H1 (cell line): ENCODE data around the gene SERPINB6. TPM values are rescaled to one million over a fixed set of nuclear protein-coding genes. Genes with fewer than 3 reads are reported as not detected.

Source experiments
- CTCF ChIA-PET: fragments of 300-600 bp; sonication (Branson Sonifier 250); formaldehyde crosslinking; loops from one replicate; lab custom pipeline; 2021; ENCODE audit not compliant: partially characterized antibody; lab: Charles Lee
- POLR2A ChIA-PET: fragments of 300-600 bp; sonication (Branson Sonifier 250); formaldehyde crosslinking; loops from one replicate; lab custom pipeline; 2021; ENCODE audit warnings: inconsistent platforms; ENCODE audit not compliant: partially characterized antibody; lab: Charles Lee
- DNase-seq, 2 experiments: peaks; one replicate each; pipeline versions ENCODE4 v3.0.0 to v3.0.0-alpha.2; 2010 to 2022; ENCODE audit warnings: low spot score in 2 of 2, low read depth in 1 of 2, mixed read lengths in 1 of 2
- FAIRE-seq: peaks from 2 replicates; lab custom pipeline; 2011; peaks lifted over from hg19 to GRCh38; lab: Jason Lieb, UNC
- H2AFZ ChIP-seq: 2 replicates; pipeline ENCODE4 v1.8.1; 2012; ENCODE audit warnings: low read length, inconsistent platforms
- H2AK5ac ChIP-seq: 2 replicates; pipeline ENCODE4 v1.6.1; 2013; ENCODE audit warnings: low read depth, low read length
- H2BK120ac ChIP-seq: replicated peaks from 2 replicates; pipeline ENCODE3; 2013; ENCODE audit warnings: low read depth, low read length, inconsistent platforms
- H2BK12ac ChIP-seq: 2 replicates; pipeline ENCODE4 v1.6.1; 2013; ENCODE audit warnings: low read depth, low read length
- H2BK15ac ChIP-seq: 2 replicates; pipeline ENCODE4 v1.6.1; 2013; ENCODE audit warnings: low read length
- H2BK20ac ChIP-seq: 2 replicates; pipeline ENCODE4 v1.6.1; 2013; ENCODE audit warnings: low read length
- H2BK5ac ChIP-seq: 2 replicates; pipeline ENCODE4 v1.6.1; 2013; ENCODE audit warnings: low read depth, low read length
- H3K14ac ChIP-seq: 2 replicates; pipeline ENCODE4 v1.6.1; 2013; ENCODE audit warnings: inconsistent platforms; ENCODE audit not compliant: insufficient read length
- H3K18ac ChIP-seq: 2 replicates; pipeline ENCODE4 v1.6.1; 2013; ENCODE audit warnings: low read length; ENCODE audit errors: extremely low read depth
- H3K23ac ChIP-seq: 2 replicates; pipeline ENCODE4 v1.6.1; 2013; ENCODE audit warnings: inconsistent platforms; ENCODE audit not compliant: insufficient read length
- H3K23me2 ChIP-seq: 2 replicates; pipeline ENCODE4 v1.6.1; 2013; ENCODE audit warnings: low read depth, low read length
- H3K27ac ChIP-seq: 2 replicates; pipeline ENCODE4 v1.6.1; 2011; ENCODE audit warnings: low read depth, low read length, inconsistent platforms
- H3K27me3 ChIP-seq, 4 experiments: replicated peaks in 1 of 4; 1 replicate in 1 of 4; 2 replicates in 3 of 4; pipeline versions ENCODE4 v1.6.1 to v1.8.1; 2011 to 2013; ENCODE audit warnings: low read length in 3 of 4, mild to moderate bottlenecking in 3 of 4, inconsistent platforms in 2 of 4, mixed read lengths in 2 of 4, moderate library complexity in 1 of 4; ENCODE audit not compliant: control insufficient read depth in 3 of 4, insufficient read depth in 3 of 4; ENCODE audit errors: extremely low read depth in 1 of 4
- H3K36me3 ChIP-seq, 4 experiments: 2 replicates each; pipeline versions ENCODE4 v1.6.1 to v1.8.1; 2011 to 2013; ENCODE audit warnings: mild to moderate bottlenecking in 4 of 4, low read length in 3 of 4, moderate library complexity in 2 of 4, control low read depth in 1 of 4, inconsistent platforms in 1 of 4; ENCODE audit not compliant: insufficient read depth in 4 of 4, control insufficient read depth in 2 of 4
- H3K4ac ChIP-seq: replicated peaks from 2 replicates; pipeline ENCODE3; 2013; ENCODE audit warnings: low read length, low read depth, mixed read lengths, inconsistent platforms; ENCODE audit not compliant: insufficient read length
- H3K4me1 ChIP-seq, 4 experiments: replicated peaks in 1 of 4; 1 replicate in 1 of 4; 2 replicates in 3 of 4; pipeline versions ENCODE4 v1.6.1 to v1.8.1; 2011 to 2013; ENCODE audit warnings: low read length in 3 of 4, inconsistent platforms in 2 of 4, mixed read lengths in 1 of 4; ENCODE audit not compliant: insufficient read depth in 4 of 4, control insufficient read depth in 3 of 4
- H3K4me2 ChIP-seq, 2 experiments: 2 replicates each; pipeline versions ENCODE4 v1.6.1 to v1.8.1; 2011 to 2013; ENCODE audit warnings: low read depth in 2 of 2, low read length in 2 of 2, control low read depth in 1 of 2, inconsistent platforms in 1 of 2, mild to moderate bottlenecking in 1 of 2; ENCODE audit not compliant: insufficient read depth in 1 of 2
- H3K4me3 ChIP-seq, 4 experiments: fragments of 200-600, 300-600 bp in 1 of 4; sonication (generic), shearing (Covaris generic), sonication (Bioruptor Twin) in 1 of 4; 2 replicates each; pipeline versions ENCODE4 v1.5.1 to v1.8.1; 2011 to 2016; ENCODE audit warnings: low read length in 4 of 4, low read depth in 3 of 4, control low read depth in 2 of 4, inconsistent platforms in 2 of 4, mild to moderate bottlenecking in 2 of 4, mixed read lengths in 1 of 4, moderate library complexity in 1 of 4; ENCODE audit not compliant: insufficient read depth in 2 of 4; ENCODE audit errors: extremely low read depth in 1 of 4
- H3K56ac ChIP-seq: replicated peaks from 2 replicates; pipeline ENCODE3; 2013; ENCODE audit warnings: low read depth, mild to moderate bottlenecking, mixed read lengths, low read length, inconsistent platforms; ENCODE audit not compliant: insufficient read length
- H3K79me1 ChIP-seq: 2 replicates; pipeline ENCODE4 v1.6.1; 2013; ENCODE audit warnings: low read depth, low read length, control low read depth
- H3K79me2 ChIP-seq, 2 experiments: 2 replicates each; pipeline versions ENCODE4 v1.6.1 to v1.8.1; 2012 to 2013; ENCODE audit warnings: low read length in 2 of 2, mild to moderate bottlenecking in 2 of 2, inconsistent platforms in 1 of 2; ENCODE audit not compliant: insufficient read depth in 2 of 2, control insufficient read depth in 1 of 2
- H3K9ac ChIP-seq, 4 experiments: replicated peaks in 1 of 4; 1 replicate in 1 of 4; 2 replicates in 3 of 4; pipeline versions ENCODE4 v1.6.1 to v1.8.1; 2011 to 2013; ENCODE audit warnings: low read depth in 3 of 4, low read length in 3 of 4, control low read depth in 2 of 4, mild to moderate bottlenecking in 2 of 4, moderate library complexity in 2 of 4, inconsistent platforms in 1 of 4; ENCODE audit errors: extremely low read depth in 1 of 4
- H3K9me3 ChIP-seq, 2 experiments: 2 replicates each; pipeline versions ENCODE4 v1.6.1 to v1.8.1; 2012 to 2013; ENCODE audit warnings: mild to moderate bottlenecking in 2 of 2, moderate library complexity in 2 of 2, control low read depth in 1 of 2, inconsistent platforms in 1 of 2, low read depth in 1 of 2, low read length in 1 of 2, mixed read lengths in 1 of 2; ENCODE audit not compliant: insufficient read depth in 2 of 2
- H4K20me1 ChIP-seq, 2 experiments: replicated peaks in 1 of 2; 2 replicates each; pipeline versions ENCODE3 to v1.8.1; 2011 to 2013; ENCODE audit warnings: inconsistent platforms in 2 of 2, low read length in 2 of 2, mild to moderate bottlenecking in 1 of 2; ENCODE audit not compliant: insufficient read depth in 2 of 2, control insufficient read depth in 1 of 2
- H4K5ac ChIP-seq: 2 replicates; pipeline ENCODE4 v1.6.1; 2013; ENCODE audit warnings: low read length, low read depth, mixed read lengths, inconsistent platforms; ENCODE audit not compliant: insufficient read length
- H4K8ac ChIP-seq: 2 replicates; pipeline ENCODE4 v1.8.0; 2013; ENCODE audit warnings: mild to moderate bottlenecking, moderate library complexity, low read length, inconsistent platforms; ENCODE audit not compliant: insufficient read depth; ENCODE audit errors: extremely low read depth
- H4K91ac ChIP-seq: replicated peaks from 2 replicates; pipeline ENCODE3; 2013; ENCODE audit warnings: low read length, mixed read lengths, inconsistent platforms; ENCODE audit not compliant: insufficient read length
- ASH2L ChIP-seq: fragments of 200-600, 300-600 bp; sonication (generic); IDR thresholded peaks from one replicate; pipeline ENCODE4 v1.7.1; 2017; ENCODE audit warnings: low read length
- ATF3 ChIP-seq: IDR thresholded peaks from 2 replicates; pipeline ENCODE4 v1.6.1; 2011; ENCODE audit warnings: low read depth, mild to moderate bottlenecking, low read length; ENCODE audit not compliant: insufficient read depth
- CHD1 ChIP-seq: IDR thresholded peaks from 2 replicates; pipeline ENCODE4 v1.6.1; 2012; ENCODE audit warnings: low read depth, low read length, improper control_type of control experiment
- EP300 ChIP-seq, 2 experiments: IDR thresholded peaks; 1 replicate in 1 of 2; 2 replicates in 1 of 2; pipeline ENCODE4 v1.6.1; 2011 to 2012; ENCODE audit warnings: low read depth in 2 of 2, low read length in 2 of 2, mild to moderate bottlenecking in 2 of 2, borderline replicate concordance in 1 of 2, inconsistent platforms in 1 of 2, moderate library complexity in 1 of 2
- EZH2 ChIP-seq: fragments of 200-600 bp; sonication (generic); IDR thresholded peaks from 2 replicates; pipeline ENCODE4 v1.7.1; 2012; ENCODE audit warnings: low read depth, mild to moderate bottlenecking, moderate library complexity, low read length, inconsistent platforms; ENCODE audit not compliant: severe bottlenecking
- GTF2F1 ChIP-seq: IDR thresholded peaks from 2 replicates; pipeline ENCODE4 v1.6.1; 2012; ENCODE audit warnings: low read depth, low read length, improper control_type of control experiment, borderline replicate concordance
- JUN ChIP-seq: IDR thresholded peaks from 2 replicates; pipeline ENCODE4 v1.6.1; 2011; ENCODE audit warnings: low read depth, mild to moderate bottlenecking, improper control_type of control experiment, low read length
- JUND ChIP-seq: IDR thresholded peaks from 2 replicates; pipeline ENCODE4 v1.6.1; 2011; ENCODE audit warnings: mild to moderate bottlenecking, improper control_type of control experiment, low read length
- KDM4A ChIP-seq: IDR thresholded peaks from one replicate; pipeline ENCODE4 v1.7.1; 2012; ENCODE audit warnings: low read depth, mild to moderate bottlenecking, moderate library complexity, low read length, inconsistent platforms; ENCODE audit not compliant: severe bottlenecking
- NRF1 ChIP-seq: IDR thresholded peaks from 2 replicates; pipeline ENCODE4 v1.6.1; 2011; ENCODE audit warnings: mild to moderate bottlenecking, low read depth, low read length, improper control_type of control experiment
- RBBP5 ChIP-seq: IDR thresholded peaks from 2 replicates; pipeline ENCODE4 v1.7.1; 2012; ENCODE audit warnings: low read depth, mild to moderate bottlenecking, inconsistent platforms, low read length, moderate library complexity, borderline replicate concordance
- TAF7 ChIP-seq: optimal IDR thresholded peaks from 2 replicates; pipeline ENCODE3; 2011; ENCODE audit warnings: low read depth, mild to moderate bottlenecking, inconsistent platforms, low read length, moderate library complexity, borderline replicate concordance
- WGBS, 2 experiments: shearing (Covaris generic) in 1 of 2; methylation state at CpG; one replicate each; pipeline versions ENCODE4 v1.1.6 to v1.1.7; 2013 to 2015; ENCODE audit warnings: low lambda C conversion rate in 2 of 2, mixed read lengths in 2 of 2, inconsistent platforms in 1 of 2, low coverage in 1 of 2, missing lambda C conversion rate in 1 of 2; ENCODE audit not compliant: insufficient replicate concordance in 2 of 2, insufficient coverage in 1 of 2, insufficient read length in 1 of 2; ENCODE audit errors: extremely low coverage in 1 of 2, missing lambda C conversion rate in 1 of 2; 5-methylcytosine and 5-hydroxymethylcytosine counted together
- polyA plus RNA-seq, 7 experiments: library from polyadenylated mRNA; depleted of rRNA in 3 of 7; stranded (reverse) in 5 of 7; unstranded in 2 of 7; fragments of >200 nt in 5 of 7; fragments of 200-250 nt in 2 of 7; gene quantifications; 1 replicate in 5 of 7; 2 replicates in 1 of 7; 4 replicates in 1 of 7; pipeline versions ENCODE4 v1.2.1 to v1.2.3, GENCODE V29; 2011 to 2013; ENCODE audit warnings: missing spikeins in 2 of 7, mixed read lengths in 2 of 7
- total RNA-seq: library from RNA; stranded (reverse); fragmentation: NEBNext Ultra II Directional; extraction: Animal tissue kit (Norgen Biotek cat#: 25700); gene quantifications from 2 replicates; pipeline ENCODE4 v1.2.1, GENCODE V29; 2021

SERPINB6 gene
- total and polyA plus RNA-seq, 2 of the 8 experiments (the other 6 are each of a cell fraction or from before 2014, with no cell fraction given) = 27.2 to 29.4 TPM

GRCh38 chr6:3015144-3015543 is 43.8 kb upstream of the SERPINB6 start:
- Histone ChIP-seq H3K4ac (no peak overlapping the region), H3K14ac (no peak overlapping the region), H3K23me2 (no peaks in the 10 kb centered on the region; the same call in 1 of the 2 replicates), H3K4me3 (no peak overlapping the region), H2AFZ (no peak overlapping the region), H3K18ac (no peak overlapping the region), H2BK12ac (no peak overlapping the region), H3K79me1 (no peaks in the 10 kb centered on the region), H3K4me2 (no peak overlapping the region), H3K9me3 (peaks cover 4 to 17% of the 10 kb centered on the region in 2 experiments), H4K8ac (no peak overlapping the region; the same call in 1 of the 2 replicates), H2BK5ac (no peak overlapping the region), H3K27me3 (no peaks in the 10 kb centered on the region), H3K36me3 (peaks cover 32 to 93% (median 74%) of the 10 kb centered on the region in 4 experiments), H3K56ac (no peak overlapping the region), H3K27ac (no peak overlapping the region), H2BK20ac (no peak overlapping the region), H4K5ac (no peak overlapping the region), H2BK120ac (no peak overlapping the region), H4K20me1 (peaks cover 2 to 7% of the 10 kb centered on the region in 2 experiments), H2BK15ac (no peak overlapping the region), H3K79me2 (no peaks in the 10 kb centered on the region), H2AK5ac (no peak overlapping the region), H4K91ac (no peak overlapping the region), H3K4me1 (peaks cover 0 to under 1% (median under 1%) of the 10 kb centered on the region in 4 experiments; a peak in 3 of 7 replicates), H3K9ac (no peak overlapping the region), H3K23ac (no peak overlapping the region)
- 89% methylated on average over 8 of the region's 10 CpGs; no CpG with 5 or more reads in 1 of the 2 experiments for WGBS, 2 experiments
- no peak for DNase-seq
- CTCF ChIA-PET = interaction anchor here (1.3 to 1.4 kb wide), 3 partner anchors 12 to 15 kb away, joined by 3 to 4 read pairs (median 3); partner anchors contain the start of gene NQO2
- FAIRE-seq = no peak
- POLR2A ChIA-PET = interaction anchor here (0.9 to 3.3 kb wide), 5 partner anchors 8 to 15 kb away, joined by 3 to 12 read pairs (median 4); no protein-coding TSS in a partner anchor
- TF ChIP-seq NRF1 = no peak
- TF ChIP-seq ASH2L = no peak
- TF ChIP-seq EZH2 = no peak
- no peak for TF ChIP-seq GTF2F1
- no peak for TF ChIP-seq ATF3
- no peak for TF ChIP-seq RBBP5
- no peak for TF ChIP-seq EP300 (IDR thresholded peaks at IDR 0.05; ENCODE audit: borderline replicate concordance in 1 of 2, low read depth in 2 of 2, low read length in 2 of 2)
- TF ChIP-seq JUND = no peak
- no peak for TF ChIP-seq TAF7
- no peak for TF ChIP-seq KDM4A
- TF ChIP-seq JUN = no peak
- TF ChIP-seq CHD1 = no peak
